K562 (cell line): Measurements from ENCODE around the gene CNGB1. TPM values are rescaled to one million over a fixed set of nuclear protein-coding genes. Genes with fewer than 3 reads are reported as not detected.

Source experiments
- CBX3 ChIP-seq, 2 experiments: IDR thresholded peaks; 1 replicate in 1 of 2; 2 replicates in 1 of 2; pipeline ENCODE4 v1.6.1; 2012; ENCODE audit warnings: inconsistent platforms in 2 of 2, low read length in 2 of 2, borderline replicate concordance in 1 of 2, control low read depth in 1 of 2
- CCNT2 ChIP-seq: IDR thresholded peaks from 2 replicates; pipeline ENCODE4 v1.6.1; 2011; ENCODE audit warnings: borderline replicate concordance, low read depth, mild to moderate bottlenecking, moderate library complexity, mixed read lengths, low read length; ENCODE audit not compliant: insufficient read length; ENCODE audit errors: extremely low read depth
- CHD2 ChIP-seq: IDR thresholded peaks from 2 replicates; pipeline ENCODE4 v1.6.1; 2011; ENCODE audit warnings: low read depth, low read length
- CREBBP ChIP-seq: IDR thresholded peaks from one replicate; pipeline ENCODE4 v1.6.1; 2012; ENCODE audit warnings: low read depth, mild to moderate bottlenecking, control low read depth, inconsistent platforms, low read length
- DEAF1 ChIP-seq: fragments of 450-650 bp; formaldehyde crosslinking; IDR thresholded peaks from 2 replicates; pipeline ENCODE4 v1.4.0; 2020; ENCODE audit warnings: mild to moderate bottlenecking, moderate library complexity
- E2F8 ChIP-seq: fragments of 450-650 bp; IDR thresholded peaks from 2 replicates; pipeline ENCODE4 v1.7.1; 2018; ENCODE audit warnings: mild to moderate bottlenecking, low read depth; ENCODE audit not compliant: partially characterized antibody
- ETV1 ChIP-seq: fragments of 450-650 bp; conservative IDR thresholded peaks from 2 replicates; pipeline ENCODE4 v1.6.1; 2016; ENCODE audit warnings: missing genetic modification characterization, control low read depth, low read depth, missing compliant biosample characterization
- GABPA ChIP-seq: fragments of 200-800 bp; sonication (Bioruptor generic); conservative IDR thresholded peaks from 2 replicates; pipeline ENCODE4 v1.6.1; 2016; ENCODE audit warnings: low read depth, missing genetic modification characterization, missing compliant biosample characterization
- KLF13 ChIP-seq: fragments of 450-650 bp; IDR thresholded peaks from 2 replicates; pipeline ENCODE4 v1.6.1; 2016; ENCODE audit warnings: missing genetic modification characterization, low read depth, mild to moderate bottlenecking, missing compliant biosample characterization, moderate library complexity, borderline replicate concordance
- PKNOX1 ChIP-seq: fragments of 450-650 bp; IDR thresholded peaks from 2 replicates; pipeline ENCODE4 v1.6.1; 2016
- RAD21 ChIP-seq, 2 experiments: fragments of 250-450 bp in 1 of 2; fragments of 450-650 bp in 1 of 2; sonication (Bioruptor Pico) in 1 of 2; formaldehyde crosslinking in 1 of 2; IDR thresholded peaks in 1 of 2; conservative IDR thresholded peaks in 1 of 2; 2 replicates each; pipeline versions ENCODE4 v1.4.0 to v1.8.0; 2020 to 2022; ENCODE audit warnings: mild to moderate bottlenecking in 2 of 2, moderate library complexity in 1 of 2
- SPI1 ChIP-seq: IDR thresholded peaks from 2 replicates; pipeline ENCODE4 v1.6.1; 2011; ENCODE audit warnings: low read depth, low read length, control low read depth, borderline replicate concordance
- THAP12 ChIP-seq: fragments of 250-450 bp; sonication (Bioruptor Pico); IDR thresholded peaks from 2 replicates; pipeline ENCODE4 v1.9.0; 2021; ENCODE audit warnings: mild to moderate bottlenecking, inconsistent platforms
- ZC3H8 ChIP-seq: fragments of 450-650 bp; IDR thresholded peaks from 2 replicates; pipeline ENCODE4 v1.6.1; 2017
- ZNF24 ChIP-seq: fragments of 450-650 bp; IDR thresholded peaks from 2 replicates; pipeline ENCODE4 v1.6.1; 2016
- ZNF592 ChIP-seq: fragments of 450-650 bp; IDR thresholded peaks from 2 replicates; pipeline ENCODE4 v1.6.1; 2017; ENCODE audit warnings: antibody characterized with exemption, mild to moderate bottlenecking
- polyA plus RNA-seq, 8 experiments: library from polyadenylated mRNA; depleted of rRNA in 4 of 8; stranded (reverse) in 5 of 8; unstranded in 3 of 8; fragments of >200 nt; fragmentation: Nextera tagmentation in 2 of 8; fragmentation: Illumina TruSeq in 1 of 8; extraction: Ambion mirVana in 2 of 8; extraction: Trizol in 1 of 8; gene quantifications; 2 replicates each; pipeline versions ENCODE4 v1.2.1 to v1.2.3, GENCODE V29; 2011 to 2014; ENCODE audit warnings: inconsistent platforms in 1 of 8, missing spikeins in 1 of 8
- total RNA-seq, 7 experiments: library from RNA; depleted of rRNA in 6 of 7; stranded (reverse); fragments of >200 nt in 6 of 7; fragmentation: Illumina TruSeq in 2 of 7; extraction: Trizol in 2 of 7; gene quantifications; 2 replicates each; pipeline versions ENCODE4 v1.2.1 to v1.2.3, GENCODE V29; 2011 to 2021; ENCODE audit warnings: low replicate concordance in 1 of 7

The CNGB1 gene
- total and polyA plus RNA-seq, 9 of the 15 experiments (the other 6 are each of a cell fraction or from before 2014, with no cell fraction given): not detected

GRCh38 chr16:57994778-57995177 is 23.9 kb upstream of the CNGB1 start (continued):
- TF ChIP-seq THAP12: no peak
- TF ChIP-seq CREBBP: no peak
- TF ChIP-seq GABPA (tag): peak; percentile 66
- peak; percentile 67 for TF ChIP-seq DEAF1
- peak; percentile 31 for TF ChIP-seq PKNOX1
- no peak for TF ChIP-seq CHD2
- TF ChIP-seq ETV1 (tag): peak; percentile 84
- TF ChIP-seq E2F8: peak; percentile 31
- TF ChIP-seq ZNF24: no peak
- 0 out of 2 replicates have a peak, but pooled peaks have one; percentile 32 for TF ChIP-seq ZNF592
- TF ChIP-seq KLF13 (tag): peak; percentile 98
- no peak for TF ChIP-seq CBX3 (IDR thresholded peaks at IDR 0.05; ENCODE audit: borderline replicate concordance in 1 of 2, low read length in 2 of 2)
- TF ChIP-seq RAD21 (CRISPR knock-in tag; conservative IDR thresholded peaks at IDR 0.05 in 1 of 2, IDR thresholded peaks at IDR 0.05 in 1 of 2): peak; percentile 56 to 80
- peak; percentile 55; the same call in 1 of the 2 replicates for TF ChIP-seq SPI1
- TF ChIP-seq CCNT2: no peak
- no peak for TF ChIP-seq ZC3H8
